H1 (cell line): ENCODE measurements around the gene CLDN15. TPM values are rescaled to one million over a fixed set of nuclear protein-coding genes. Genes with fewer than 3 reads are reported as not detected.

Source experiments
- CTBP2 ChIP-seq: IDR thresholded peaks from 2 replicates; pipeline ENCODE4 v1.7.0; 2011; ENCODE audit warnings: borderline replicate concordance, mild to moderate bottlenecking, moderate library complexity, mixed read lengths, low read length; ENCODE audit not compliant: insufficient read depth, insufficient read length
- JUND ChIP-seq: IDR thresholded peaks from 2 replicates; pipeline ENCODE4 v1.6.1; 2011; ENCODE audit warnings: mild to moderate bottlenecking, improper control_type of control experiment, low read length
- KDM4A ChIP-seq: IDR thresholded peaks from one replicate; pipeline ENCODE4 v1.7.1; 2012; ENCODE audit warnings: low read depth, mild to moderate bottlenecking, moderate library complexity, low read length, inconsistent platforms; ENCODE audit not compliant: severe bottlenecking
- KDM5A ChIP-seq: fragments of 200-600 bp; IDR thresholded peaks from 2 replicates; pipeline ENCODE4 v1.7.1; 2012; ENCODE audit warnings: mild to moderate bottlenecking, low read length, inconsistent platforms, mixed read lengths
- RAD21 ChIP-seq, 2 experiments: IDR thresholded peaks in 1 of 2; conservative IDR thresholded peaks in 1 of 2; 2 replicates each; pipeline ENCODE4 v1.6.1; 2011; ENCODE audit warnings: low read depth in 2 of 2, low read length in 2 of 2, improper control_type of control experiment in 1 of 2, inconsistent platforms in 1 of 2, mild to moderate bottlenecking in 1 of 2, moderate library complexity in 1 of 2
- SIN3A ChIP-seq, 2 experiments: IDR thresholded peaks in 1 of 2; conservative IDR thresholded peaks in 1 of 2; 2 replicates each; pipeline ENCODE4 v1.6.1; 2011 to 2012; ENCODE audit warnings: low read length in 2 of 2, improper control_type of control experiment in 1 of 2, low read depth in 1 of 2, mild to moderate bottlenecking in 1 of 2
- SIX5 ChIP-seq: IDR thresholded peaks from 2 replicates; pipeline ENCODE4 v1.6.1; 2011; ENCODE audit warnings: mild to moderate bottlenecking, low read depth, low read length
- SP1 ChIP-seq: IDR thresholded peaks from 2 replicates; pipeline ENCODE4 v1.6.1; 2011; ENCODE audit warnings: low read depth, low read length
- polyA plus RNA-seq, 7 experiments: library from polyadenylated mRNA; depleted of rRNA in 3 of 7; stranded (reverse) in 5 of 7; unstranded in 2 of 7; fragments of >200 nt in 5 of 7; fragments of 200-250 nt in 2 of 7; gene quantifications; 1 replicate in 5 of 7; 2 replicates in 1 of 7; 4 replicates in 1 of 7; pipeline versions ENCODE4 v1.2.1 to v1.2.3, GENCODE V29; 2011 to 2013; ENCODE audit warnings: missing spikeins in 2 of 7, mixed read lengths in 2 of 7
- total RNA-seq: library from RNA; stranded (reverse); fragmentation: NEBNext Ultra II Directional; extraction: Animal tissue kit (Norgen Biotek cat#: 25700); gene quantifications from 2 replicates; pipeline ENCODE4 v1.2.1, GENCODE V29; 2021

Gene CLDN15
- total and polyA plus RNA-seq, 2 of the 8 experiments (the other 6 are each of a cell fraction or from before 2014, with no cell fraction given), result 5.5 to 7.6 TPM

GRCh38 chr7:101271021-101271420 lies 33.4 kb upstream of the CLDN15 start (continued):
- TF ChIP-seq CTBP2, result no peak
- no peak for TF ChIP-seq KDM4A
- TF ChIP-seq SP1, result no peak
- TF ChIP-seq SIX5, result no peak
- no peak for TF ChIP-seq SIN3A (conservative IDR thresholded peaks at IDR 0.05 in 1 of 2, IDR thresholded peaks at IDR 0.05 in 1 of 2; ENCODE audit: low read depth in 1 of 2, low read length in 2 of 2)
- no peak for TF ChIP-seq RAD21 (IDR thresholded peaks at IDR 0.05 in 1 of 2, conservative IDR thresholded peaks at IDR 0.05 in 1 of 2; ENCODE audit: low read depth in 2 of 2, low read length in 2 of 2)
- TF ChIP-seq KDM5A, result no peak
- TF ChIP-seq JUND, result no peak
